Liver (tissue), 9 donors: Measurements from ENCODE around the gene GULP1. TPM values are rescaled to one million over a fixed set of nuclear protein-coding genes. Genes with fewer than 3 reads are reported as not detected.

Source experiments
- DNase-seq: peaks from one replicate; pipeline ENCODE4 v3.0.0-alpha.2; 2017; ENCODE audit warnings: low spot score
- H3K27ac ChIP-seq, 2 donors: one replicate each; pipeline ENCODE4 v1.7.0; 2013; ENCODE audit warnings: inconsistent platforms in 2 of 2, low read length in 2 of 2, control low read depth in 1 of 2, low read depth in 1 of 2, mild to moderate bottlenecking in 1 of 2
- H3K27me3 ChIP-seq, 4 donors: one replicate each; pipeline versions ENCODE4 v1.6.1 to v1.7.0; 2013; ENCODE audit warnings: low read length in 3 of 4, inconsistent platforms in 1 of 4, mild to moderate bottlenecking in 1 of 4, moderate library complexity in 1 of 4; ENCODE audit not compliant: control insufficient read depth in 4 of 4, insufficient read depth in 4 of 4
- H3K36me3 ChIP-seq, 4 donors: one replicate each; pipeline versions ENCODE4 v1.6.1 to v1.7.0; 2013; ENCODE audit warnings: low read length in 3 of 4, mild to moderate bottlenecking in 3 of 4, low read depth in 1 of 4, moderate library complexity in 1 of 4; ENCODE audit not compliant: control insufficient read depth in 4 of 4, insufficient read depth in 3 of 4
- H3K4me1 ChIP-seq, 4 donors: one replicate each; pipeline versions ENCODE4 v1.6.1 to v1.7.0; 2013; ENCODE audit warnings: low read length in 3 of 4, mild to moderate bottlenecking in 3 of 4, moderate library complexity in 1 of 4; ENCODE audit not compliant: control insufficient read depth in 4 of 4, insufficient read depth in 4 of 4
- H3K4me3 ChIP-seq, 3 donors: one replicate each; pipeline versions ENCODE4 v1.6.1 to v1.7.0; 2013; ENCODE audit warnings: low read length in 3 of 3, control low read depth in 1 of 3, low read depth in 1 of 3, mild to moderate bottlenecking in 1 of 3
- H3K9ac ChIP-seq, 2 donors: one replicate each; pipeline ENCODE4 v1.7.0; 2013; ENCODE audit warnings: low read length in 2 of 2, mild to moderate bottlenecking in 2 of 2, moderate library complexity in 2 of 2, control low read depth in 1 of 2, low read depth in 1 of 2
- H3K9me3 ChIP-seq, 4 donors: one replicate each; pipeline versions ENCODE4 v1.6.1 to v1.7.0; 2013; ENCODE audit warnings: low read length in 3 of 4; ENCODE audit not compliant: control insufficient read depth in 4 of 4
- EGR1 ChIP-seq, 2 donors: IDR thresholded peaks; 2 replicates each; pipeline ENCODE4 v1.6.1; 2016 to 2018; ENCODE audit warnings: antibody characterized with exemption in 2 of 2, low read depth in 2 of 2
- FOXA1 ChIP-seq: IDR thresholded peaks from 2 replicates; pipeline ENCODE4 v1.6.1; 2016; ENCODE audit warnings: antibody characterized with exemption
- GABPA ChIP-seq, 2 donors: IDR thresholded peaks in 1 of 2; conservative IDR thresholded peaks in 1 of 2; 2 replicates each; pipeline ENCODE4 v1.6.1; 2016; ENCODE audit warnings: antibody characterized with exemption in 2 of 2, mild to moderate bottlenecking in 1 of 2, moderate library complexity in 1 of 2
- HNF4G ChIP-seq: IDR thresholded peaks from 2 replicates; pipeline ENCODE4 v1.6.1; 2016; ENCODE audit warnings: antibody characterized with exemption
- MAX ChIP-seq: IDR thresholded peaks from 2 replicates; pipeline ENCODE4 v1.6.1; 2016; ENCODE audit warnings: antibody characterized with exemption
- NR2F2 ChIP-seq: IDR thresholded peaks from 2 replicates; pipeline ENCODE4 v1.6.1; 2016; ENCODE audit warnings: antibody characterized with exemption
- RAD21 ChIP-seq, 2 donors: IDR thresholded peaks; 2 replicates each; pipeline ENCODE4 v1.6.1; 2016; ENCODE audit warnings: antibody characterized with exemption in 2 of 2, mild to moderate bottlenecking in 2 of 2
- REST ChIP-seq: IDR thresholded peaks from 2 replicates; pipeline ENCODE4 v1.6.1; 2016; ENCODE audit warnings: antibody characterized with exemption, mild to moderate bottlenecking
- RXRA ChIP-seq, 2 donors: IDR thresholded peaks; 2 replicates each; pipeline ENCODE4 v1.6.1; 2017 to 2018; ENCODE audit warnings: antibody characterized with exemption in 2 of 2, mild to moderate bottlenecking in 1 of 2
- SP1 ChIP-seq: IDR thresholded peaks from 2 replicates; pipeline ENCODE4 v1.6.1; 2018; ENCODE audit warnings: antibody characterized with exemption, mild to moderate bottlenecking
- TAF1 ChIP-seq: conservative IDR thresholded peaks from 2 replicates; pipeline ENCODE4 v1.6.1; 2016; ENCODE audit warnings: antibody characterized with exemption, mild to moderate bottlenecking
- YY1 ChIP-seq: IDR thresholded peaks from 2 replicates; pipeline ENCODE4 v1.6.1; 2016; ENCODE audit warnings: antibody characterized with exemption, mild to moderate bottlenecking
- ZBTB33 ChIP-seq: IDR thresholded peaks from 2 replicates; pipeline ENCODE4 v1.6.1; 2016; ENCODE audit warnings: antibody characterized with exemption
- WGBS: extraction: QIAGEN DNeasy Blood & Tissue Kit; methylation state at CpG from one replicate; pipeline ENCODE4 v1.1.7; 2013; 5-methylcytosine and 5-hydroxymethylcytosine counted together
- polyA plus RNA-seq, 2 donors: library from polyadenylated mRNA; stranded (reverse) in 1 of 2; unstranded in 1 of 2; fragments of 200-250 nt in 1 of 2; fragments of >200 nt in 1 of 2; fragmentation: Nextera tagmentation in 1 of 2; extraction: Ambion mirVana in 1 of 2; gene quantifications; one replicate each; pipeline versions ENCODE4 v1.2.1 to v1.2.3, GENCODE V29; 2013 to 2015
- total RNA-seq, 2 donors: library from RNA; depleted of rRNA; stranded (reverse); fragments of >200 nt; gene quantifications; one replicate each; pipeline ENCODE4 v1.2.3, GENCODE V29; 2014
- donor health status: healthy.
- donor health status: healthy.
- donor health status: healthy.
- donor health status: healthy.
- donor health status: healthy.

Gene GULP1
- total and polyA plus RNA-seq, 4 donors = 0.53 to 6.9 (median 0.89) TPM

- TF ChIP-seq REST = no peak
Observed at GRCh38 chr2:188244383-188244782, 47.3 kb upstream of the GULP1 start (continued).

GRCh38 chr2:188245230-188245629 is 46.4 kb upstream of the GULP1 start:
- Histone ChIP-seq H3K36me3 (no peaks in the 10 kb centered on the region), H3K9ac (no peak overlapping the region), H3K9me3 (no peaks in the 10 kb centered on the region), H3K27ac (no peak overlapping the region), H3K4me1 (no peaks in the 10 kb centered on the region), H3K4me3 (no peak overlapping the region), H3K27me3 (no peaks in the 10 kb centered on the region)
- no peak for TF ChIP-seq GABPA (IDR thresholded peaks at IDR 0.05 in 1 of 2, conservative IDR thresholded peaks at IDR 0.05 in 1 of 2)
- no peak for TF ChIP-seq RXRA (IDR thresholded peaks at IDR 0.05)
- no peak for TF ChIP-seq TAF1
- no peak for TF ChIP-seq REST
- TF ChIP-seq FOXA1 = no peak
- no peak for TF ChIP-seq SP1
- no peak for TF ChIP-seq NR2F2
- TF ChIP-seq MAX = no peak
- no peak for TF ChIP-seq ZBTB33
- TF ChIP-seq YY1 = no peak
- no peak for TF ChIP-seq RAD21 (IDR thresholded peaks at IDR 0.05)
- DNase-seq = no peak
- 85% methylated on average over 5 of the region's 5 CpGs for WGBS

GRCh38 chr2:188248513-188248912 is 43.2 kb upstream of the GULP1 start:
- Histone ChIP-seq H3K4me1 (no peaks in the 10 kb centered on the region), H3K27ac (no peak overlapping the region), H3K4me3 (no peak overlapping the region), H3K9ac (no peak overlapping the region), H3K9me3 (no peaks in the 10 kb centered on the region), H3K27me3 (no peaks in the 10 kb centered on the region), H3K36me3 (no peaks in the 10 kb centered on the region)
- DNase-seq = no peak
- no peak for TF ChIP-seq FOXA1
- no peak for TF ChIP-seq RAD21 (IDR thresholded peaks at IDR 0.05)
- no peak for TF ChIP-seq NR2F2
- TF ChIP-seq MAX = no peak
- TF ChIP-seq ZBTB33 = no peak
- no peak for TF ChIP-seq EGR1 (IDR thresholded peaks at IDR 0.05; ENCODE audit: low read depth in 2 of 2)
- TF ChIP-seq HNF4G = no peak
- 84% methylated on average over 2 of the region's 2 CpGs for WGBS
